Esophagus squamous epithelium (tissue), 5 donors: ENCODE measurements around the gene ECM1. TPM values are rescaled to one million over a fixed set of nuclear protein-coding genes. Genes with fewer than 3 reads are reported as not detected.

Experiments used
- DNase-seq: peaks from one replicate; lab custom pipeline; 2025; lab: John Stamatoyannopoulos, UW
- H3K27ac ChIP-seq, 4 donors: fragments of 200-600 bp; sonication (generic); one replicate each; pipeline ENCODE4 v1.5.1; 2016 to 2019; ENCODE audit warnings: mild to moderate bottlenecking in 1 of 4
- H3K27me3 ChIP-seq, 4 donors: fragments of 200-600 bp; sonication (generic); 1 replicate in 3 of 4; 2 replicates in 1 of 4; pipeline versions ENCODE4 v1.5.1 to v1.6.0; 2017 to 2021; ENCODE audit warnings: antibody characterized with exemption in 1 of 4
- H3K36me3 ChIP-seq, 3 donors: fragments of 200-600 bp; sonication (generic); one replicate each; pipeline ENCODE4 v1.5.1; 2016 to 2019
- H3K4me1 ChIP-seq, 3 donors: fragments of 200-600 bp; sonication (generic); one replicate each; pipeline ENCODE4 v1.5.1; 2017 to 2019
- H3K4me3 ChIP-seq, 4 donors: fragments of 200-600 bp; sonication (generic); 1 replicate in 3 of 4; 2 replicates in 1 of 4; pipeline ENCODE4 v1.5.1; 2016 to 2019; ENCODE audit warnings: mild to moderate bottlenecking in 2 of 4, moderate library complexity in 1 of 4
- H3K9me3 ChIP-seq, 3 donors: fragments of 200-600 bp; sonication (generic); one replicate each; pipeline ENCODE4 v1.5.1; 2016 to 2019
- POLR2A ChIP-seq, 4 donors: fragments of 450-650 bp; IDR thresholded peaks; one replicate each; pipeline ENCODE4 v1.6.1; 2017; ENCODE audit warnings: antibody characterized with exemption in 4 of 4, mild to moderate bottlenecking in 4 of 4, moderate library complexity in 3 of 4
- WGBS, 2 donors: methylation state at CpG; one replicate each; pipeline ENCODE4 v1.1.5; 2018; 5-methylcytosine and 5-hydroxymethylcytosine counted together
- intact Hi-C: fragments of 100-400 bp; cut with DNase I; formaldehyde crosslinking; loops from one replicate; pipeline ENCODE4 v1.15.0; 2022
- total RNA-seq, 4 donors: library from RNA; depleted of rRNA; stranded (reverse); fragments of >200 nt; gene quantifications; one replicate each; pipeline ENCODE4 v1.1.0, GENCODE V29; 2016
- TF ChIP-seq, protein P1 (sequence below), 6 experiments: fragments of 450-650 bp in 4 of 6; fragments of 200-600 bp in 2 of 6; sonication (generic) in 2 of 6; IDR thresholded peaks; one replicate each; pipeline ENCODE4 v1.5.1; 2016 to 2019; ENCODE audit warnings: antibody characterized with exemption in 6 of 6, mild to moderate bottlenecking in 4 of 6, moderate library complexity in 4 of 6
- donor health status: DM: yes; HTN: yes; CAD: no.

Gene ECM1
- total RNA-seq: 1,000 to 10,000 TPM in 1 of 4 donors, 100 to 1,000 TPM in 3; 311 to 1,013 (median 406) TPM

DNA sequence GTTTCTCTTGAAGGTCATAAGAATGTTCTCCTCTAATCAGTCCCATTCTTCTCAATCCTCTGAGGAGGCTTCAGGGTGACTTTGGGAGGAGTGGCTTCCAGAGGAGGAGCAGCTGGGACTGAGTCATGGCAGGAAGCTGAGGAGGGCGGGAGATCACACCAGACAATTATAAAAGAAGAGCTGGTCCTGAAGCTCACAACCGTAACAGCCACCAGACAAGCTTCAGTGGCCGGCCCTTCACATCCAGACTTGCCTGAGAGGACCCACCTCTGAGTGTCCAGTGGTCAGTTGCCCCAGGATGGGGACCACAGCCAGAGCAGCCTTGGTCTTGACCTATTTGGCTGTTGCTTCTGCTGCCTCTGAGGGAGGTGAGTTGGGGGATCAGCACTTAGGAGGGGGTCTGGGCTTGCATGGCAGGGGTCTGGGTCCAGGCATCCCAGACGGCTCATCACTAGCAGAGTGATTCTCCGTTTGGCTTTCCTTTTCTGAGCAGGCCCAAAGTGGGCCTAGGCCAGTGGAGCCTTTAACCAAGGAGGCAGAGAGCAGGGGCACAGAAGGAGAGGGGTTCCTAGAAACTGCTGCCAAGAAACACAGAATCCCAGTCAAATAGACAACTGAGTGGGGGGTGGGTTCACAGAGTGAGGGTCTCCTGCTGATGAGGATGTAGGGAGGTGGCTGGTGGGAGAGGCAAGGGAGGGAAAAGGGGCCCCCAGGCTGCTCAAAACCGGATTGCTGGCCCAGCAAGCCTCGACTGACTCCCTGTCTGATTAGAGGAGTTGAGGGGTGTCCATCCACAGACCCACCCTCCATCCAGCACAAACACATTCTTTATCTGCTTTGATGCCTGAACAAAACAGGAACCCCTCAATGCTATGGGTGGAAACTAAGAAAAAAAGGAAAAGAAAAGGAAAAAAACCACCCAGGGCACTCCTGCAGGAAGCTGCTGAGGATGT lies at the start of gene ECM1:
TSS of gene ECM1 (plus strand) at position 198 of the 953 bp plus-strand sequence. CDS start at position 299, 101 bp downstream.
- peak within 1 kb of the TSS; percentile 32 to 57 (median 44) for H3K4me3 ChIP-seq
- peaks cover 9 to 52% (median 20%) of the 10 kb centered on the region in 3 donors for H3K4me1 ChIP-seq
- H3K36me3 ChIP-seq: peaks cover 9 to 76% (median 9%) of the 10 kb centered on the region in 3 donors
- H3K27me3 ChIP-seq: no peaks in the 10 kb centered on the region
- H3K27ac ChIP-seq: peak within 1 kb of the TSS; percentile 87 to 92 (median 88)
- no peaks in the 10 kb centered on the region for H3K9me3 ChIP-seq
- intact Hi-C loops: no loop called here
- WGBS, 2 donors: 21 to 35% methylated on average over 5 to 7 of the region's 7 CpGs
- TF ChIP-seq POLR2A (IDR thresholded peaks at IDR 0.05): peak in 2 of 4 donors; percentile 44 to 48
- TF ChIP-seq, protein P1, sequence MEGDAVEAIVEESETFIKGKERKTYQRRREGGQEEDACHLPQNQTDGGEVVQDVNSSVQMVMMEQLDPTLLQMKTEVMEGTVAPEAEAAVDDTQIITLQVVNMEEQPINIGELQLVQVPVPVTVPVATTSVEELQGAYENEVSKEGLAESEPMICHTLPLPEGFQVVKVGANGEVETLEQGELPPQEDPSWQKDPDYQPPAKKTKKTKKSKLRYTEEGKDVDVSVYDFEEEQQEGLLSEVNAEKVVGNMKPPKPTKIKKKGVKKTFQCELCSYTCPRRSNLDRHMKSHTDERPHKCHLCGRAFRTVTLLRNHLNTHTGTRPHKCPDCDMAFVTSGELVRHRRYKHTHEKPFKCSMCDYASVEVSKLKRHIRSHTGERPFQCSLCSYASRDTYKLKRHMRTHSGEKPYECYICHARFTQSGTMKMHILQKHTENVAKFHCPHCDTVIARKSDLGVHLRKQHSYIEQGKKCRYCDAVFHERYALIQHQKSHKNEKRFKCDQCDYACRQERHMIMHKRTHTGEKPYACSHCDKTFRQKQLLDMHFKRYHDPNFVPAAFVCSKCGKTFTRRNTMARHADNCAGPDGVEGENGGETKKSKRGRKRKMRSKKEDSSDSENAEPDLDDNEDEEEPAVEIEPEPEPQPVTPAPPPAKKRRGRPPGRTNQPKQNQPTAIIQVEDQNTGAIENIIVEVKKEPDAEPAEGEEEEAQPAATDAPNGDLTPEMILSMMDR (IDR thresholded peaks at IDR 0.05): no peak
- DNase-seq: no peak

DNA sequence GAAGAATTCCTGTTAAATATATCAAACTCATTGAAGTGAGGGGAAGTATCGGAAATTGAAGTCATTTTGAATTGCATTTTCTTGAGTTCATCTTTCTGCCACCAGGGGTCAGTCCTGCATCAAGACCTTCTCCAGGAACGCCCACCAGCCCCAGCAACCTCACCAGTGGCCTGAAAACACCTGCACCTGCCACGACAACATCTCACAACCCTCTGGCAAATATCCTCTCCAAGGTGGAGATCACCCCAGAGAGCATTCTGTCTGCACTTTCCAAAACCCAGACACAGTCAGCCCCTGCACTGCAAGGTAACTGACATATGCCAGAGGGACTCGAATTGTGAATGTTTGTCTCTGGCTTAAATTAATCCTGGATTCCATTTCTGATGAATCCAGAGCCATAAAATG lies 43.5 kb upstream of the ECM1 start:
- WGBS, 2 donors: 28 to 38% methylated on average over 4 of the region's 4 CpGs
- TF ChIP-seq, protein P1 (IDR thresholded peaks at IDR 0.05): peak; percentile 76 to 86 (median 79)
- TF ChIP-seq POLR2A (IDR thresholded peaks at IDR 0.05): no peak
- intact Hi-C loops: loop anchor here (10.0 kb wide), 1 partner anchor 70 kb away; no protein-coding TSS in a partner anchor
- DNase-seq: no peak
- H3K36me3 ChIP-seq: peaks cover 0 to 86% (median 3%) of the 10 kb centered on the region in 3 donors
- no peak overlapping the region for H3K4me3 ChIP-seq
- H3K27ac ChIP-seq: peak overlapping the region in 2 of 4 donors; percentile 51 to 80
- peaks cover 0 to 16% (median 5%) of the 10 kb centered on the region in 3 donors for H3K4me1 ChIP-seq
- H3K9me3 ChIP-seq: no peaks in the 10 kb centered on the region
- H3K27me3 ChIP-seq: no peaks in the 10 kb centered on the region

DNA sequence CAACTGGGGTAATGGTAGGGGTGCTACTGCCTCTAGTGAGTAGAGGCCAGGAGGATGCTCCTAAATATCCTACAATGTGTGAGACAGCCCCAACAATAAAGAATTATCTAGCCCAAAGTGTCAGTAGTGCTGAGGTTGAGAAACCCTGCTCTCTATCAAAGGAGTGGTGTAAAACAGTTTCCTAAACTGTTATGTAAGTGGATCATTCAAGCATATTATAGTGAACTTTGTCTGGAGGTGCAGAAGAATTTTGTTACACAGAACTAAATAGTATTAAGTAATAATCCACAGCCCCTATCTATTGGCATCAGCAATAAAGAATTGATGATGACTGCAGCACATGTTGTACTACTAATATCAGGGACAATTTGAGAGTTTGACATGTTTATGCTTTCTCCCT lies 40.9 kb upstream of the ECM1 start:
- no peaks in the 10 kb centered on the region for H3K9me3 ChIP-seq
- no peak for DNase-seq
- intact Hi-C loops: loop anchor here (10.0 kb wide), 1 partner anchor 68 kb away; no protein-coding TSS in a partner anchor
- TF ChIP-seq, protein P1 (IDR thresholded peaks at IDR 0.05): no peak
- TF ChIP-seq POLR2A (IDR thresholded peaks at IDR 0.05): no peak
- H3K4me1 ChIP-seq: peaks cover 0 to 28% (median 5%) of the 10 kb centered on the region in 3 donors
- no peaks in the 10 kb centered on the region for H3K27me3 ChIP-seq
- H3K27ac ChIP-seq: peak overlapping the region in 3 of 4 donors; percentile 58 to 74 (median 61)
- H3K36me3 ChIP-seq: peaks cover 13 to 84% (median 15%) of the 10 kb centered on the region in 3 donors
- no peak overlapping the region for H3K4me3 ChIP-seq

GRCh38 chr1:150469291-150469690 lies 38.6 kb upstream of the ECM1 start:
- TF ChIP-seq, protein P1 (IDR thresholded peaks at IDR 0.05): no peak
- no peak for TF ChIP-seq POLR2A (IDR thresholded peaks at IDR 0.05)
- no peaks in the 10 kb centered on the region for H3K27me3 ChIP-seq
- peaks cover 0 to 34% (median 5%) of the 10 kb centered on the region in 3 donors for H3K4me1 ChIP-seq
- no peak overlapping the region for H3K4me3 ChIP-seq
- DNase-seq: no peak
- H3K36me3 ChIP-seq: peaks cover 21 to 81% (median 23%) of the 10 kb centered on the region in 3 donors
- H3K9me3 ChIP-seq: no peaks in the 10 kb centered on the region
- peak overlapping the region in 3 of 4 donors; percentile 46 to 74 (median 58) for H3K27ac ChIP-seq
- 43 to 54% methylated on average over 1 of the region's 1 CpG for WGBS, 2 donors
- intact Hi-C loops: loop anchor here (10.0 kb wide), 1 partner anchor 66 kb away; no protein-coding TSS in a partner anchor
